Muscle of leg (tissue), 11 donors: ENCODE data around the gene CHID1. TPM values are rescaled to one million over a fixed set of nuclear protein-coding genes. Genes with fewer than 3 reads are reported as not detected.

ENCODE experiments used
- DNase-seq: peaks from one replicate; pipeline ENCODE4 v3.0.0; 2013
- H3K27ac ChIP-seq: one replicate; pipeline ENCODE4 v1.5.1; 2013; ENCODE audit warnings: mild to moderate bottlenecking, low read length, control low read depth
- H3K27me3 ChIP-seq: one replicate; pipeline ENCODE4 v1.6.1; 2013; ENCODE audit warnings: low read length; ENCODE audit not compliant: control insufficient read depth, insufficient read depth
- H3K36me3 ChIP-seq: one replicate; pipeline ENCODE4 v1.6.1; 2013; ENCODE audit warnings: low read length; ENCODE audit not compliant: control insufficient read depth, insufficient read depth
- H3K4me1 ChIP-seq: one replicate; pipeline ENCODE4 v1.6.1; 2013; ENCODE audit warnings: low read length; ENCODE audit not compliant: control insufficient read depth, insufficient read depth
- H3K4me3 ChIP-seq: one replicate; pipeline ENCODE4 v1.5.1; 2013; ENCODE audit warnings: low read length, control low read depth
- H3K9me3 ChIP-seq: replicated peaks from 2 replicates; pipeline ENCODE4 v1.6.1; 2013; ENCODE audit warnings: low read depth, low read length; ENCODE audit not compliant: control insufficient read depth
- WGBS: methylation state at CpG from one replicate; pipeline ENCODE4 v1.1.5; 2013; ENCODE audit warnings: missing lambda C conversion rate; ENCODE audit not compliant: insufficient coverage; 5-methylcytosine and 5-hydroxymethylcytosine counted together
- polyA plus RNA-seq, 8 donors: library from polyadenylated mRNA; unstranded; fragments of 120-200 nt; gene quantifications; one replicate each; pipeline versions ENCODE4 v1.2.1 to v1.2.3, GENCODE V29; 2013; ENCODE audit warnings: inconsistent platforms in 1 of 8, low replicate concordance in 1 of 8; ENCODE audit not compliant: insufficient read length in 8 of 8, insufficient read depth in 1 of 8
- total RNA-seq: library from RNA; stranded (reverse); fragments of 120-200 nt; gene quantifications from one replicate; pipeline ENCODE4 v1.2.4, GENCODE V29; 2013

CHID1 gene
- total and polyA plus RNA-seq, 9 donors: 30.5 to 77.4 (median 65.4) TPM

DNA sequence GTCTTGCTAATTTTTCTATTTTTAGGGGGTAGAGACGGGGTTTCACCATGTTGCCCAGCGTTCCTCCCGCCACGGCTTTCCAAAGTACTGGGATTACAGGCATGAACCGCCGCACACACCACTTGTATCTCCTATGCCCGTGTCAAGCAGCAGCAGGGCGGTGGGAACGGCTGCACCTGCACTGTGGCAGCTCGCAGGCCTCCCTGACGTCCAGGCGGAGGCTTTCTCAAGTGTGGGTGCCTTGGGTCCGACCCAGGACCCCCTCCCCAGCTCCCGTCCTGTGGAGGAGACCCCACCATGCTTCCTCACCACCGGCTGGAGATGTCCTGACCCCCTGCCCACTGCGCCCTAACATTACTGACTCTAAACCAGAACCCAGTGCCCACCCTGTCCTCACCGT, 42.2 kb downstream of the CHID1 start:
- peaks cover 48% of the 10 kb centered on the region for H3K36me3 ChIP-seq
- 90% methylated on average over 16 of the region's 17 CpGs for WGBS
- H3K4me3 ChIP-seq: no peak overlapping the region
- no peak for DNase-seq
- H3K9me3 ChIP-seq: no peaks in the 10 kb centered on the region
- H3K4me1 ChIP-seq: peaks cover 7% of the 10 kb centered on the region
- no peak overlapping the region for H3K27ac ChIP-seq
- no peaks in the 10 kb centered on the region for H3K27me3 ChIP-seq

- WGBS: 79% methylated on average over 3 of the region's 8 CpGs
- peaks cover 46% of the 10 kb centered on the region for H3K36me3 ChIP-seq
- no peaks in the 10 kb centered on the region for H3K9me3 ChIP-seq
- no peak overlapping the region for H3K4me3 ChIP-seq
- no peaks in the 10 kb centered on the region for H3K27me3 ChIP-seq
- peak; percentile 12 for DNase-seq
- H3K27ac ChIP-seq: no peak overlapping the region
- peaks cover 4% of the 10 kb centered on the region for H3K4me1 ChIP-seq
Measured at GRCh38 chr11:867856-868358, 42.7 kb downstream of the CHID1 start.

- Histone ChIP-seq H3K4me1 (peaks cover 15% of the 10 kb centered on the region), H3K9me3 (no peaks in the 10 kb centered on the region), H3K27ac (no peak overlapping the region), H3K27me3 (no peaks in the 10 kb centered on the region), H3K4me3 (no peak overlapping the region), H3K36me3 (peaks cover 46% of the 10 kb centered on the region)
- no peak for DNase-seq
- WGBS: 54% methylated on average over 2 of the region's 14 CpGs
Measured at GRCh38 chr11:866481-866880, 44.1 kb downstream of the CHID1 start.

- Histone ChIP-seq H3K27me3 (no peaks in the 10 kb centered on the region), H3K4me3 (no peak overlapping the region), H3K36me3 (peaks cover 46% of the 10 kb centered on the region), H3K27ac (no peak overlapping the region), H3K4me1 (peaks cover 15% of the 10 kb centered on the region), H3K9me3 (no peaks in the 10 kb centered on the region)
- no peak for DNase-seq
- WGBS: 71% methylated on average over 35 of the region's 41 CpGs
Measured at GRCh38 chr11:865462-866430, 44.9 kb downstream of the CHID1 start.

- H3K27me3 ChIP-seq: no peaks in the 10 kb centered on the region
- H3K9me3 ChIP-seq: no peaks in the 10 kb centered on the region
- no peak for DNase-seq
- no peak overlapping the region for H3K4me3 ChIP-seq
- H3K4me1 ChIP-seq: peaks cover 23% of the 10 kb centered on the region
- H3K36me3 ChIP-seq: peaks cover 43% of the 10 kb centered on the region
- WGBS: 67% methylated on average over 8 of the region's 11 CpGs
- no peak overlapping the region for H3K27ac ChIP-seq
Measured at GRCh38 chr11:864898-865297, 45.7 kb downstream of the CHID1 start.

DNA sequence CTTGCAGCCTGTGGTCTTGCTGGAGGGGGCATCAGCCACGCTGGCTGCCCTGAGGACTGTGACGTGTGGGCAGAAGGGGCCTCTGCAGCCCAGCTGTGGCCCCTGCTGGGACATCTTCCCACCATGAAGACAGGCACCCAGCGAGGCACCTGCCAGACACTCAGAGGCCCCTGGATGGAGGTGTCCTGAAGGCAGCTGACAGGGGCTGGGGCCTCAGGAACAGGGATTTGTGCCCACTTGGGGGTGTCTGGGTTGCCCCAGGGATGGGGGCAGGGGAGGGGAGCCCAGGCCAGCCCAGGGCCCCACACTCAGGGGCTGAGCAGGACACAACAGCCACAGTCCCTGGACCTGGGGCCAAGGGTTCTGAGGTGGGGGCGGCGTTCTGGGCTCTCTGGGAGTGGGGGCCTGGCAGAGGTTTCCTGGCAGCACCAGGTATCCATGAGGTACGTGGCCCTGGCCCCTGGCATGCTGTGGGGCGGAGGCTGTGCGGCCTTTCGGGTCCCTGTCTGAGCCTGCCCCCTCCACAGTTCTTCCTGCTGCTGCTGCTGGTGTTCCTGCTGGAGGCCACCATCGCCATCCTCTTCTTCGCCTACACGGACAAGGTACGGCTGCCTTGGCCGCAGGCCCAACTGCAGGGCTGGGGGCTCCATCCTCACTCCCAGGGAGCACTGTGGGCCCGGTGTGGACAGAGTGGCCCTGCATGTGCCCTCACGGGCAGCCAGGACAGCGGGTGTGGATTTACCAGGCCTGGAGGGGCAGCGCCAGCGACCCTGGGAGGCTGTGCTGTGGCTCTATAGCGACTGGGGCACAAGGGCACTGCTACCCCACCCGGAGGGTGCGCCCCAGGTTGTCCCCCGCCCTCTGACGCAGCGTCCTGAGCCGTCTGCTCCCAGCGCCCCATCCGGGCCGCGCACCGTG, 46.4 kb downstream of the CHID1 start:
- WGBS: 88% methylated on average over 25 of the region's 31 CpGs
- Histone ChIP-seq H3K4me3 (no peak overlapping the region), H3K27ac (no peak overlapping the region), H3K9me3 (no peaks in the 10 kb centered on the region), H3K4me1 (peaks cover 29% of the 10 kb centered on the region), H3K27me3 (no peaks in the 10 kb centered on the region), H3K36me3 (peaks cover 37% of the 10 kb centered on the region)
- DNase-seq: no peak

DNA sequence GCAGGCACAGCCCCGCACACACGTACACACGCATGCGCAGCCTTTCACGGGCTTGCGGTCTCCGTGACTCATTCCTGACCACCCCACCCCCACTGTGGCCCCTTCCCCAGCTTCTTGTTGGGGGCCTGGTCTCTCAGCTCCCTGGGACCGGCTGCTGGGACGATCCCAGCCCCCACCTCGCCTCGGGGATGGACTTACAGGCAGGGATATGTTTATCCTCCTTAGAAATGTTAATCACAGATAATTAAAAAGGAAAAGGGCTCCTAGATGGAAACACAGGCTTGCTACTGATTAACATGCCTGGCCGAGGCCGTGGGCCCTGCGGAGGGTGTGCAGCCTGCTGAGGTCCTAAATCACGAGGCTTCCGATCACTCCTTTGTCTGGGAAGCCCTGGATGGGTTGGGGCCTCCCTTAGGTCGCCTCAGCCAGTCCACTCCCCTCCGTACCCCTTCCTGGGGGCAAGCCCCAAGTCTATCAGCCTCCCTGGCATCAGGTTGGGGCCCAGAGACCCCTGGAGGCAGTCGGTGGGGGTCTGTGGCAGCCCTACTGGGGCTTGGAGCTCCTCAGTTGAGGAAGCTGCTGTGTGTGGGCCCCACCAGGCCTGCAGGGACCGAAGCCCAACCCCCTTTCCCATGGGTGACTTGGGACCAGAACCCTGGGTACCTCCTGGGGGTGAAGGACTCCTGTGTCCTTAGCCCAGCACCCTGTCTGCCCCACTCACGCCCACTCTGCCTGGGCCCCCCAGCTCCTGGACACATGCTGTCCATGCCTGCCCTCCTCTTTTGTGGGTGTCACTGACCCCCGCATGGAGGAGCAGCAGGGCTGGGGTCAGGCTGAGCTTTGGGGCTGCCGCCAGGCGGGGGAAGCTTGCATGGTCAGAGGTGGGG, 47.3 kb downstream of the CHID1 start:
- H3K27me3 ChIP-seq: no peaks in the 10 kb centered on the region
- 55% methylated on average over 18 of the region's 24 CpGs for WGBS
- H3K4me1 ChIP-seq: peaks cover 34% of the 10 kb centered on the region
- H3K27ac ChIP-seq: no peak overlapping the region
- H3K4me3 ChIP-seq: no peak overlapping the region
- no peaks in the 10 kb centered on the region for H3K9me3 ChIP-seq
- no peak for DNase-seq
- H3K36me3 ChIP-seq: peaks cover 28% of the 10 kb centered on the region

- Histone ChIP-seq H3K27ac (no peak overlapping the region), H3K4me3 (no peak overlapping the region), H3K9me3 (no peaks in the 10 kb centered on the region), H3K4me1 (peaks cover 34% of the 10 kb centered on the region), H3K27me3 (no peaks in the 10 kb centered on the region), H3K36me3 (peaks cover 26% of the 10 kb centered on the region)
- WGBS: 43% methylated on average over 9 of the region's 12 CpGs
- no peak for DNase-seq
Measured at GRCh38 chr11:862696-863022, 48.0 kb downstream of the CHID1 start.

DNA sequence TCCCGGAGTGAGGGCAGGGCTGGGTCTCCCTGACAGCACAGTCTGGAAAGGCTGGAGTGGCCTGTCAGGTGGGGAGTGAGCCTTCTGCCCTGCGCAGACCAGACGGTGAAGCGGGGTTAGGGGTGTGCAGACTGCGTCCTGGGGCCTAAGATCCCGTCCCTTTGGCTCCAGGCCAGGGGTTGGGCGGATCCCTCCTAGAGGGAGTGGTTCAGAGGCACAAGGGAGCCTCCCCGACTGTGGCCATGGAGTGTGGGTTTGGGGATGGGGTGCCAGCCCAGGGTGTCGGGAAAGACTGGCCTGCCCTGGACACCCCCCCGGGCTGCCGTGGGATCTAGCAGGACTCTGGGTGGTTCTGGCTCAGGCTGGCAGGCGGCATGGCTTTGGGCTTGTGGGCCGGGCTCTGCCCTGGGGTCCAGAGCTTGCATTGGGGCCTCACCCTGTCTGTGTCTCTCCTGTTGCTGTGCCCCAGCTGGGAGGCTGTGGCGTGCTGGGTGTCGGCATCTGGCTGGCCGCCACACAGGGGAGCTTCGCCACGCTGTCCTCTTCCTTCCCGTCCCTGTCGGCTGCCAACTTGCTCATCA, 48.4 kb downstream of the CHID1 start:
- Histone ChIP-seq H3K27me3 (no peaks in the 10 kb centered on the region), H3K9me3 (no peaks in the 10 kb centered on the region), H3K4me1 (peaks cover 34% of the 10 kb centered on the region), H3K4me3 (no peak overlapping the region), H3K36me3 (peaks cover 26% of the 10 kb centered on the region), H3K27ac (no peak overlapping the region)
- no peak for DNase-seq
- WGBS: 29% methylated on average over 20 of the region's 20 CpGs
